ENCODE data around the gene CSPG4. TPM values are rescaled to one million over a fixed set of nuclear protein-coding genes. Genes with fewer than 3 reads are reported as not detected.
"Not testable (repeated sequence)": the region's sequence is repeated elsewhere in the genome, so short reads cannot be mapped to it uniquely, and the experiment has no call there.

Gene CSPG4
- total and polyA plus RNA-seq, 2 of the 4 experiments (the other 2 are of a cell fraction): 12.4 to 28.4 TPM

- H3K18ac ChIP-seq (ENCODE audit: low read depth, low read length); H3K56ac ChIP-seq (ENCODE audit: extremely low read depth, insufficient read depth, low read length); H2BK5ac ChIP-seq (ENCODE audit: low read depth, low read length, poor library complexity, severe bottlenecking); H3K9me3 ChIP-seq (ENCODE audit: control insufficient read depth, insufficient read depth, low read length); H3K4me1 ChIP-seq (ENCODE audit: control insufficient read depth, insufficient read depth, low read length); BruUV-seq (replicated peaks); H2BK120ac ChIP-seq (ENCODE audit: low read depth, low read length); H3K4me2 ChIP-seq (ENCODE audit: low read depth, low read length); dilution Hi-C loops (cut with HindIII; ENCODE audit: low sequenced_read_pairs, unreplicated experiment); POLR2A ChIA-PET (ENCODE audit: unreplicated experiment); H3K27me3 ChIP-seq (ENCODE audit: control insufficient read depth, insufficient read depth, low read length); H3K27ac ChIP-seq (ENCODE audit: insufficient read depth, low read length); H3K9me1 ChIP-seq (ENCODE audit: insufficient read depth, low read length); H4K8ac ChIP-seq (ENCODE audit: low read depth in 2 of 2, low read length in 2 of 2); H3K23ac ChIP-seq (ENCODE audit: low read depth, low read length); H3K14ac ChIP-seq (replicated peaks; ENCODE audit: low read depth, low read length); H2AK5ac ChIP-seq (ENCODE audit: low read depth, low read length); H2BK20ac ChIP-seq (ENCODE audit: low read depth, low read length); H4K91ac ChIP-seq (ENCODE audit: insufficient read depth, low read depth, low read length); H3K9ac ChIP-seq (ENCODE audit: low read depth, low read length); H4K20me1 ChIP-seq (ENCODE audit: insufficient read depth, low read length); H3K4me3 ChIP-seq (ENCODE audit: insufficient read depth, low read depth, low read length); DNase-seq; H2AFZ ChIP-seq (replicated peaks; ENCODE audit: low read length, poor library complexity); H4K5ac ChIP-seq (ENCODE audit: low read depth, low read length); H2BK15ac ChIP-seq (ENCODE audit: low read depth, low read length); H3K4ac ChIP-seq (ENCODE audit: low read depth, low read length): not testable (repeated sequence)
- H2AK9ac ChIP-seq (replicated peaks; ENCODE audit: low read depth, low read length, poor library complexity): peak overlapping the region; percentile 24
- WGBS, 2 experiments (ENCODE audit: extremely low coverage in 2 of 2, insufficient read length in 1 of 2): 25% methylated on average over 5 of the region's 14 CpGs; no CpG with 5 or more reads in 1 of the 2 experiments
- peak; percentile 96 for ATAC-seq (ENCODE audit: low read depth)
- CTCF ChIA-PET: interaction anchor here (0.6 to 0.7 kb wide), 5 partner anchors 17 to 253 kb away, joined by 3 to 4 read pairs (median 3); a partner anchor contains a TSS
- in situ Hi-C loops (cut with MboI; ENCODE audit: low sequenced_read_pairs) (loop anchor here (5.0 kb wide), 2 partner anchors 46 to 121 kb away; no protein-coding TSS in a partner anchor), intact Hi-C loops (cut with micrococcal nuclease) (loop anchor here (1.0 kb wide), 2 partner anchors 47 to 116 kb away; no protein-coding TSS in a partner anchor)
- peaks cover 20% of the 10 kb centered on the region for H3K36me3 ChIP-seq (ENCODE audit: control insufficient read depth, insufficient read depth, low read length)
- H3K79me1 ChIP-seq (ENCODE audit: low read depth in 1 of 2, low read length in 2 of 2): peaks cover 6 to 37% of the 10 kb centered on the region in 2 experiments; a peak in 3 of 4 replicates
- TF ChIP-seq CTCF (conservative IDR thresholded peaks at IDR 0.05; ENCODE audit: low read depth, low read length) (peak; percentile 63), RAD21 (IDR thresholded peaks at IDR 0.05; ENCODE audit: low read length) (peak; percentile 71), SMC3 (IDR thresholded peaks at IDR 0.05; ENCODE audit: low read depth, low read length) (peak; percentile 65)
These were observed 26.4 kb downstream of the CSPG4 start for GRCh38 chr15:75686212-75686642.

All from IMR-90 (cell line).